Ramos (cell line): ENCODE measurements around the gene ATG4C.
"Not testable (repeated sequence)": the region's sequence is repeated elsewhere in the genome, so short reads cannot be mapped to it uniquely, and the experiment has no call there.

Experiments
- in situ Hi-C: fragments of 300-500 bp; cut with MboI; formaldehyde crosslinking; loops from one replicate; pipeline ENCODE4 v1.14.3; 2022; ENCODE audit warnings: low sequenced_read_pairs; ENCODE audit not compliant: unreplicated experiment

The ATG4C gene

GRCh38 chr1:62783736-62784508, at the start of gene ATG4C:
TSS of gene ATG4C (plus strand) at chr1:62784132. CDS start at chr1:62803787, 19,655 bp downstream.
- in situ Hi-C loops: no loop called here

- in situ Hi-C loops: loop anchor here (25.0 kb wide), 2 partner anchors 223 to 573 kb away; no protein-coding TSS in a partner anchor
Measured at GRCh38 chr1:62735491-62736171, 48.3 kb upstream of the ATG4C start.

DNA sequence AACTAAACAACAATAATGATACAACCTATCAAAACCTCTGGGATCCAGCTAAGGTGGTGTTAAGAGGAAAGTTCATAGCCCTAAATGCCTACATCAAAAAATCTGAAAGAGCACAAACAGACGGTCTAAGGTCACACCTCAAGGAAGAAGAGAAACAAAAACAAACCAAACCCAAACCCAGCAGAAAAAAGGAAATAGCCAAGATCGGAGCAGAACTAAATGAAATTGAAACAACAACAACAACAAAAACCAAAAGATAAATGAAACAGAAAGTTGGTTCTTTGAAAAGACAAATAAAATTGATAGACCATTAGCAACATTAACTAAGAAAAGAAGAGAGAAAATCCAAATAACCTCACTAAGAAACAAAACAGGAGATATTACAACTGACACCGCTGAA, 43.2 kb upstream of the ATG4C start:
- in situ Hi-C loops: loop anchor here (25.0 kb wide), 2 partner anchors 228 to 578 kb away; no protein-coding TSS in a partner anchor

GRCh38 chr1:62744611-62745577, 39.0 kb upstream of the ATG4C start:
- in situ Hi-C loops: loop anchor here (25.0 kb wide), 2 partner anchors 233 to 583 kb away; no protein-coding TSS in a partner anchor

- in situ Hi-C loops: loop anchor here (25.0 kb wide), 2 partner anchors 234 to 584 kb away; no protein-coding TSS in a partner anchor
Measured at GRCh38 chr1:62746086-62746808, 37.7 kb upstream of the ATG4C start.

- in situ Hi-C loops: loop anchor here (25.0 kb wide), 2 partner anchors 234 to 584 kb away; no protein-coding TSS in a partner anchor
Measured at GRCh38 chr1:62746809-62747138, 37.2 kb upstream of the ATG4C start.

DNA sequence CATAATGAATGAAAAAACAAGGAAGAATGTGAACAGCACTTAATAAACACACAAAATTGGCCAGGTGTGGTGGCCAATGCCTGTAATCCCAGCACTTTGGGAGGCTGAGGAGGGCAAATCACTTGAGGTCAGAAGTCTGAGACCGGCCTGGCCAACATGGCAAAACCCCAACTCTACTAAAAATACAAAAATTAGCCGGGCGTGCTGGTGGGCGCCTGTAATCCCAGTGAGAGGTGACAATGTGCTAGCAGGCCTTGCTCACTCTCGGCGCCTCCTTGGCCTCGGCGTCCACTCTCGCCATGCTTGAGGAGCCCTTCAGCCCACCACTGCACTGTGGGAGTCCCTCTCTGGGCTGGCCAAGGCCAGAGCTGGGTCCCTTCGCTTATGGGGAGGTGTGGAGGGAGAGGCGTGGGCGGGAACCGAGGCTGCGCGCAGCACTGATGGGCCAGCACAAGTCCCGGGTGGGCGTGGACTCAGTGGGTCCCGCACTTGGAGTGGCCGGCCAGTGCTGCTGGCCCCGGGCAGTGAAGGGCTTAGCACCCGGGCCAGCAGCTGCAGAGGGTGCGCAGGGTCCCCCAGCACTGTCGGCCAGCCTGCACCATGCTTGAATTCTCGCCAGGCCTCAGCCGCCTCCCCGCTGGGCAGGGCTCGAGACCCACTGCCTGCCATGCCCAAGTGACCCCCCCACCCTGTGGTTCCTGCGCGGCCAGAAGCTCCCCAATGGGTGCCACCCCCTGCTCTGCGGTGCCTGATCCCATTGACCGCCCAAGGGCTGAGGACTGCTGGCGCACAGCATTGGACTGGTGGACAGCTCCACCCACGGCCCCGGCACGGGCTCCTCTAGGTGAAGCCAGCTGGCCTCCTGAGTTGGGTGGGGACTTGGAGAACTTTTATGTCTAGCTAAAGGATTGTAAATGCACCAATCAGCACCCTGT, 30.6 kb upstream of the ATG4C start:
- in situ Hi-C loops: no loop called here

GRCh38 chr1:62754938-62755337, 29.0 kb upstream of the ATG4C start:
- in situ Hi-C loops: not testable (repeated sequence)

DNA sequence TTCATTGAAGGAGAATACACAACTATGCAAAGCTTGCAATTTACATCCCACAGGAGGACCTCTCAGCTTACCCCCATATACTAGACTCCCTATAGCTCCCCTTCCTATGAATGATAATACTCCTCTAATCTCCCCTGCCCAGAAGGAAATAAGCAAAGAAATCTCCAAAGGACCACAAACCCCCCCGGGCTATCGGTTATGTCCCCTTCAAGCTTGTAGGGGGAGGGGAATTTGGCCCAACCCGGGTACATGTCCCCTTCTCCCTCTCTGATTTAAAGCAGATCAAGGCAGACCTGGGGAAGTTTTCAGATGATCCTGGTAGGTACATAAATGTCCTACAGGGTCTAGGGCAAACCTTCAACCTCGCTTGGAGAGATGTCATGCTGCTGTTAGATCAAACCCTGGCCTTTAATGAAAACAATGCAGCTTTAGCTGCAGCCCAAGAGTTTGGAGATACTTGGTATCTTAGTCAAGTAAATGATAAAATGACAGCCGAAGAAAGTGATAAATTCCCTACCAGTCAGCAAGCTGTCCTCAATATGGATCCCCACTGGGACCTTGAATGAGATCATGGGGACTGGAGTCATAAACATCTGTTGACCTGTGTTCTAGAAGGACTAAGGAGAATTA, 27.6 kb upstream of the ATG4C start:
- in situ Hi-C loops: not testable (repeated sequence)

DNA sequence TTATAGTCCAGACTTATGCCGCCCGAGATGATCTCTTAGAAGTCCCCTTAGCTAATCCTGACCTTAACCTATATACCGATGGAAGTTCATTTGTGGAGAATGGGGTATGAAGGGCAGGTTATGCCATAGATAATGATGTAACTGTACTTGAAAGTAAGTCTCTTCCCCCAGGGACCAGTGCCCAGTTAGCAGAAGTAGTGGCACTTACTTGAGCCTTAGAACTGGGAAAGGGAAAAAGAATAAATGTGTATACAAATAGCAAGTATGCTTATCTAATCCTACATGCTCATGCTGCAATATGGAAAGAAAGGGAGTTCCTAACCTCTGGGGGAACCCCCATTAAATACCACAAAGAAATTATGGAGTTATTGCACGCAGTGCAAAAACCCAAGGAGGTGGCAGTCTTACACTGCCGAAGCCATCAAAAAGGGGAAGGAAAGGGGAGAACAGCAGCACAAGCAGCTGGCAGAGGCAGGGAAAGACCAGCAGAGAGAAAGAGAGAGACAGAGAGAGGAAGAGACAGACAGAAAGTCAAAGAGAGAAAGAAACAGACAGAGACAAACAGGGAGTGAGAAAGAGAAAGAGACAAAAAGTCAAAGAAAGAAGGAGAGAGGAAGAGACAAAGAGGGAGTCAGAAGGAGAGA, 24.6 kb upstream of the ATG4C start:
- in situ Hi-C loops: not testable (repeated sequence)

- in situ Hi-C loops: not testable (repeated sequence)
Measured at GRCh38 chr1:62760021-62760782, 23.7 kb upstream of the ATG4C start.

GRCh38 chr1:62761223-62761870, 22.6 kb upstream of the ATG4C start:
- in situ Hi-C loops: not testable (repeated sequence)

DNA sequence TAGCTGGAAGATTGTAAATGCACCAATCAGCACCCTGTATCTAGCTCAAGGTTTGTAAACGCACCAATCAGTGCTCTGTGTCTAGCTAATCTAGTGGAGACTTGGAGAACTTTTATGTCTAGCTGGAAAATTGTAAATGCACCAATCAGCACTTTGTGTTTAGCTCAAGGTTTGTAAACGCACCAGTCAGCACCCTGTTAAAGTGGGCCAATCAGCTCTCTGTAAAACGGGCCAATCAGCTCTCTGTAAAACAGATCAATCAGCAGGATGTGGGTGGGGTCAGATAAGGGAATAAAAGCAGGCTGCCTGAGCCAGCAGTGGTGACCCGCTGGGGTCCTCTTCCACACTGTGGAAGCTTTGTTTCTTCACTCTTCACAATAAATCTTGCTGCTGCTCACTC, 21.9 kb upstream of the ATG4C start:
- in situ Hi-C loops: not testable (repeated sequence)

DNA sequence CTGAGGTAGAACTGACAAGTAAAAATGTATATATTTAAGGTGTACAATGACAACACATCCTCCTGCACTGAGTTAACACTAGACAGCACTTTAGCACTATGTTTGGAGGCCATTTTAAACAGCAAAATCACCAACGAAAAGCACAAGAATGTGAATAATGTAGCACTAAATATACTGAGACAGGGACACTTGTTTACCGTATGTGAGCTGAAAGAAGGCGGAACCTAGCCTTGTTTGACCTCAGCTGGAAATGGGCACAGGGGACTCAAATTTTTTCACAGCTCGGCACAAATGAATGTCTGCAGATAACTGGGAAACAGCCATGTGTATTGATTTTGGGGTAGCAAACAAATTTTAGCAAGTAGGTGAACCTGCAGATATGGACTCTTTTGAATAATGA, 18.0 kb upstream of the ATG4C start:
- in situ Hi-C loops: no loop called here

- in situ Hi-C loops: not testable (repeated sequence)
Measured at GRCh38 chr1:62768551-62768950, 15.4 kb upstream of the ATG4C start.

- in situ Hi-C loops: no loop called here
Measured at GRCh38 chr1:62772607-62773295, 11.2 kb upstream of the ATG4C start.
